HG03439 (cell line): ENCODE measurements around the gene PLEKHH2.
"Not testable (repeated sequence)": the region's sequence is repeated elsewhere in the genome, so short reads cannot be mapped to it uniquely, and the experiment has no call there.

ENCODE experiments used
- ATAC-seq: cut with Tn5 transposase; IDR thresholded peaks from one replicate; pipeline ENCODE4 v1.9.1; 2021; ENCODE audit warnings: mild to moderate bottlenecking, moderate library complexity; ENCODE audit not compliant: unreplicated experiment

PLEKHH2 gene

GRCh38 chr2:43637030-43637803 is at the start of gene PLEKHH2:
Gene PLEKHH2 (plus strand): TSS chr2:43637260. CDS start chr2:43644674, 7,414 bp downstream.
- peak; percentile 100 for ATAC-seq

GRCh38 chr2:43592443-43592842 is 44.6 kb upstream of the PLEKHH2 start:
- no peak for ATAC-seq

- no peak for ATAC-seq
Observed at GRCh38 chr2:43593254-43593653, 43.8 kb upstream of the PLEKHH2 start.

- ATAC-seq = no peak
Observed at GRCh38 chr2:43594875-43595274, 42.2 kb upstream of the PLEKHH2 start.

- peak; percentile 97 for ATAC-seq
Observed at GRCh38 chr2:43595603-43596412, 41.3 kb upstream of the PLEKHH2 start, which contains the start of gene THADA. Gene THADA (minus strand): TSS chr2:43596038. CDS start chr2:43592392, 3,646 bp downstream.

GRCh38 chr2:43600596-43600995 is 36.5 kb upstream of the PLEKHH2 start:
- ATAC-seq = not testable (repeated sequence)

- no peak for ATAC-seq
Observed at GRCh38 chr2:43604674-43605073, 32.4 kb upstream of the PLEKHH2 start.

GRCh38 chr2:43605079-43605655 is 31.9 kb upstream of the PLEKHH2 start:
- no peak for ATAC-seq

- ATAC-seq = no peak
Observed at GRCh38 chr2:43605851-43606250, 31.2 kb upstream of the PLEKHH2 start.

- ATAC-seq = no peak
Observed at GRCh38 chr2:43609290-43609918, 27.7 kb upstream of the PLEKHH2 start.

- no peak for ATAC-seq
Observed at GRCh38 chr2:43610361-43610760, 26.7 kb upstream of the PLEKHH2 start.

GRCh38 chr2:43611987-43612894 is 24.8 kb upstream of the PLEKHH2 start:
- no peak for ATAC-seq

GRCh38 chr2:43612944-43613343 is 24.1 kb upstream of the PLEKHH2 start:
- ATAC-seq = no peak

- no peak for ATAC-seq
Observed at GRCh38 chr2:43616967-43617680, 19.9 kb upstream of the PLEKHH2 start.

- ATAC-seq = no peak
Observed at GRCh38 chr2:43619511-43619910, 17.5 kb upstream of the PLEKHH2 start.

GRCh38 chr2:43622931-43623451 is 14.1 kb upstream of the PLEKHH2 start:
- ATAC-seq = no peak

- no peak for ATAC-seq
Observed at GRCh38 chr2:43631618-43632317, 5.3 kb upstream of the PLEKHH2 start.

- no peak for ATAC-seq
Observed at GRCh38 chr2:43634604-43635306, 2.3 kb upstream of the PLEKHH2 start.
